Upper lobe of left lung (tissue), 6 donors: ENCODE data around the gene SDF2L1. TPM values are rescaled to one million over a fixed set of nuclear protein-coding genes. Genes with fewer than 3 reads are reported as not detected.

Experiments
- ATAC-seq, 2 donors: fragments of 200-7000 bp; cut with Tn5 transposase; one replicate each; pipeline ENCODE4 v1.9.1; 2022; ENCODE audit warnings: mild to moderate bottlenecking in 2 of 2, moderate library complexity in 2 of 2; ENCODE audit not compliant: low FRiP score in 2 of 2
- DNase-seq, 2 donors: peaks; one replicate each; pipeline ENCODE4 v3.0.0-alpha.2; 2019 to 2020
- H3K27ac ChIP-seq, 4 donors: fragments of 200-600 bp; sonication (generic); one replicate each; pipeline ENCODE4 v1.5.1; 2016 to 2019
- H3K27me3 ChIP-seq, 4 donors: fragments of 200-600 bp; sonication (generic); one replicate each; pipeline ENCODE4 v1.5.1; 2017 to 2019
- H3K36me3 ChIP-seq, 4 donors: fragments of 200-600 bp; sonication (generic); one replicate each; pipeline ENCODE4 v1.5.1; 2016 to 2019
- H3K4me1 ChIP-seq, 4 donors: fragments of 200-600 bp; sonication (generic); one replicate each; pipeline ENCODE4 v1.5.1; 2018 to 2019
- H3K4me3 ChIP-seq, 4 donors: fragments of 200-600 bp; sonication (generic); one replicate each; pipeline ENCODE4 v1.5.1; 2017 to 2019; ENCODE audit warnings: mild to moderate bottlenecking in 2 of 4, moderate library complexity in 1 of 4
- H3K9me3 ChIP-seq, 4 donors: fragments of 200-600 bp; sonication (generic); one replicate each; pipeline ENCODE4 v1.5.1; 2018 to 2019
- CTCF ChIP-seq, 6 experiments: fragments of 450-650 bp in 4 of 6; fragments of 200-600 bp in 2 of 6; sonication (generic) in 2 of 6; IDR thresholded peaks; one replicate each; pipeline ENCODE4 v1.5.1; 2016 to 2019; ENCODE audit warnings: antibody characterized with exemption in 6 of 6
- EP300 ChIP-seq, 4 donors: sonication (generic); formaldehyde crosslinking; IDR thresholded peaks; one replicate each; pipeline ENCODE4 v1.5.1; 2017; ENCODE audit warnings: antibody characterized with exemption in 4 of 4, control low read depth in 2 of 4
- POLR2A ChIP-seq, 4 donors: fragments of 450-650 bp; IDR thresholded peaks; one replicate each; pipeline ENCODE4 v1.5.1; 2016 to 2017; ENCODE audit warnings: antibody characterized with exemption in 4 of 4, mild to moderate bottlenecking in 2 of 4
- POLR2AphosphoS5 ChIP-seq, 2 donors: sonication (generic); formaldehyde crosslinking; IDR thresholded peaks; one replicate each; pipeline ENCODE4 v1.5.1; 2017; ENCODE audit warnings: antibody characterized with exemption in 2 of 2
- WGBS, 2 donors: methylation state at CpG; one replicate each; pipeline ENCODE4 v1.1.5; 2017 to 2018; 5-methylcytosine and 5-hydroxymethylcytosine counted together
- total RNA-seq, 6 donors: library from RNA; depleted of rRNA in 4 of 6; stranded (reverse); fragments of >200 nt in 4 of 6; gene quantifications; one replicate each; pipeline versions ENCODE4 v1.1.0 to v1.2.1, GENCODE V29; 2016 to 2021
- donor health status: DM: no; HTN: no; CAD: no; lungs with moderate emphysema.
- donor health status: DM: no; HTN: yes; CAD: no; lungs with severe emphysema.

The SDF2L1 gene
- total RNA-seq, 6 donors from 2014 or later, result 3.1 to 73.1 (median 38.9) TPM

GRCh38 chr22:21659864-21660525 is 17.9 kb downstream of the SDF2L1 start:
- ATAC-seq (no peak), DNase-seq (no peak)
- Histone ChIP-seq H3K27ac (no peak overlapping the region), H3K27me3 (no peaks in the 10 kb centered on the region), H3K4me3 (no peak overlapping the region), H3K4me1 (peaks cover 8 to 17% (median 11%) of the 10 kb centered on the region in 4 donors), H3K9me3 (no peaks in the 10 kb centered on the region), H3K36me3 (no peaks in the 10 kb centered on the region)
- no peak for TF ChIP-seq CTCF (IDR thresholded peaks at IDR 0.05)
- TF ChIP-seq POLR2A (IDR thresholded peaks at IDR 0.05), result no peak
- no peak for TF ChIP-seq EP300 (IDR thresholded peaks at IDR 0.05)
- TF ChIP-seq POLR2AphosphoS5 (IDR thresholded peaks at IDR 0.05), result no peak
- 84 to 88% methylated on average over 4 to 7 of the region's 7 CpGs for whole genome bisulfite sequencing, 2 donors

- no peak overlapping the region for H3K27ac ChIP-seq
- no peaks in the 10 kb centered on the region for H3K36me3 ChIP-seq
- no peaks in the 10 kb centered on the region for H3K9me3 ChIP-seq
- 85 to 94% methylated on average over 4 to 7 of the region's 7 CpGs for WGBS, 2 donors
- H3K4me3 ChIP-seq, result no peak overlapping the region
- peaks cover 12 to 24% (median 15%) of the 10 kb centered on the region in 4 donors for H3K4me1 ChIP-seq
- no peaks in the 10 kb centered on the region for H3K27me3 ChIP-seq
- no peak for ATAC-seq
- no peak for TF ChIP-seq POLR2AphosphoS5 (IDR thresholded peaks at IDR 0.05)
- no peak for TF ChIP-seq CTCF (IDR thresholded peaks at IDR 0.05)
- TF ChIP-seq POLR2A (IDR thresholded peaks at IDR 0.05), result no peak
- TF ChIP-seq EP300 (IDR thresholded peaks at IDR 0.05), result no peak
- no peak for DNase-seq
Measured at GRCh38 chr22:21660904-21661303, 18.8 kb downstream of the SDF2L1 start.

GRCh38 chr22:21661991-21662390 is 19.9 kb downstream of the SDF2L1 start:
- no peak overlapping the region for H3K4me3 ChIP-seq
- H3K27ac ChIP-seq, result no peak overlapping the region
- TF ChIP-seq CTCF (IDR thresholded peaks at IDR 0.05) (no peak), EP300 (IDR thresholded peaks at IDR 0.05) (no peak), POLR2AphosphoS5 (IDR thresholded peaks at IDR 0.05) (no peak), POLR2A (IDR thresholded peaks at IDR 0.05) (no peak)
- H3K9me3 ChIP-seq, result no peaks in the 10 kb centered on the region
- peaks cover 12 to 24% (median 18%) of the 10 kb centered on the region in 4 donors for H3K4me1 ChIP-seq
- 91 to 97% methylated on average over 5 of the region's 5 CpGs for WGBS, 2 donors
- no peaks in the 10 kb centered on the region for H3K27me3 ChIP-seq
- no peaks in the 10 kb centered on the region for H3K36me3 ChIP-seq
- no peak for DNase-seq
- no peak for ATAC-seq

GRCh38 chr22:21663738-21664137 is 21.6 kb downstream of the SDF2L1 start:
- ATAC-seq (no peak), DNase-seq (no peak)
- Histone ChIP-seq H3K4me1 (peaks cover 10 to 17% (median 12%) of the 10 kb centered on the region in 4 donors), H3K27me3 (no peaks in the 10 kb centered on the region), H3K36me3 (no peaks in the 10 kb centered on the region), H3K9me3 (no peaks in the 10 kb centered on the region), H3K4me3 (no peak overlapping the region), H3K27ac (no peak overlapping the region)
- WGBS, 2 donors, result 92 to 95% methylated on average over 2 of the region's 2 CpGs
- no peak for TF ChIP-seq CTCF (IDR thresholded peaks at IDR 0.05)
- no peak for TF ChIP-seq EP300 (IDR thresholded peaks at IDR 0.05)
- TF ChIP-seq POLR2A (IDR thresholded peaks at IDR 0.05), result no peak
- no peak for TF ChIP-seq POLR2AphosphoS5 (IDR thresholded peaks at IDR 0.05)
